ENCODE results near the gene OR5F1.

DNA sequence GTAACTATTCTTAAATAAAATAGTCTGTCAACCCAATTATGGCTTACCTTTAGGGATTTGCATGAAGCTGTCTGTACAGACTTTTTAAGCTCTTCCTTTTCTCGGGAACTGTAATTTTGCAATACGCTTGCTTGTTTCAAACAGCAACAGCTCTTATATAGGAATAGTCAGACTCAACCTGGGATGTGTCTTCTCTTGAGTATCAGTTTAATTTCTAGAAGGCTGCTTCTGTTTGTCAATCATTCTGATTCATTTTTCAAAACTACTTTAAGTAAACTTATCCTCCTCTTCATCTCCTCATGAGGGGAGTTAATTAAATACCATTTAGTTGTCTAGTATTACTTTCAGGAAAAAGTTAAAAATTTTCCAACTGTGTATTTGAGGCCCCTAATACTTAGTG lies 24.6 kb downstream of the OR5F1 start, which contains the start of gene OR10AG1:
- TF ChIP-seq, protein P1, sequence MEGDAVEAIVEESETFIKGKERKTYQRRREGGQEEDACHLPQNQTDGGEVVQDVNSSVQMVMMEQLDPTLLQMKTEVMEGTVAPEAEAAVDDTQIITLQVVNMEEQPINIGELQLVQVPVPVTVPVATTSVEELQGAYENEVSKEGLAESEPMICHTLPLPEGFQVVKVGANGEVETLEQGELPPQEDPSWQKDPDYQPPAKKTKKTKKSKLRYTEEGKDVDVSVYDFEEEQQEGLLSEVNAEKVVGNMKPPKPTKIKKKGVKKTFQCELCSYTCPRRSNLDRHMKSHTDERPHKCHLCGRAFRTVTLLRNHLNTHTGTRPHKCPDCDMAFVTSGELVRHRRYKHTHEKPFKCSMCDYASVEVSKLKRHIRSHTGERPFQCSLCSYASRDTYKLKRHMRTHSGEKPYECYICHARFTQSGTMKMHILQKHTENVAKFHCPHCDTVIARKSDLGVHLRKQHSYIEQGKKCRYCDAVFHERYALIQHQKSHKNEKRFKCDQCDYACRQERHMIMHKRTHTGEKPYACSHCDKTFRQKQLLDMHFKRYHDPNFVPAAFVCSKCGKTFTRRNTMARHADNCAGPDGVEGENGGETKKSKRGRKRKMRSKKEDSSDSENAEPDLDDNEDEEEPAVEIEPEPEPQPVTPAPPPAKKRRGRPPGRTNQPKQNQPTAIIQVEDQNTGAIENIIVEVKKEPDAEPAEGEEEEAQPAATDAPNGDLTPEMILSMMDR (IDR thresholded peaks at IDR 0.05) = no peak
- no peak for TF ChIP-seq POLR2A (IDR thresholded peaks at IDR 0.05)

All from adrenal gland (tissue), 5 donors.